Stimulated activated CD8-positive, alpha-beta memory T cell treated with anti-CD3 and anti-CD28 coated beads, Interleukin-7, amount 100 ng/mL, for 24 hours (primary cell): ENCODE data around the gene ST6GALNAC3.
"Not testable (repeated sequence)": the region's sequence is repeated elsewhere in the genome, so short reads cannot be mapped to it uniquely, and the experiment has no call there.

ENCODE experiments used
- DNase-seq: peaks from one replicate; pipeline ENCODE4 v3.0.0-alpha.2; 2020; ENCODE audit warnings: low read depth

Gene ST6GALNAC3

DNA sequence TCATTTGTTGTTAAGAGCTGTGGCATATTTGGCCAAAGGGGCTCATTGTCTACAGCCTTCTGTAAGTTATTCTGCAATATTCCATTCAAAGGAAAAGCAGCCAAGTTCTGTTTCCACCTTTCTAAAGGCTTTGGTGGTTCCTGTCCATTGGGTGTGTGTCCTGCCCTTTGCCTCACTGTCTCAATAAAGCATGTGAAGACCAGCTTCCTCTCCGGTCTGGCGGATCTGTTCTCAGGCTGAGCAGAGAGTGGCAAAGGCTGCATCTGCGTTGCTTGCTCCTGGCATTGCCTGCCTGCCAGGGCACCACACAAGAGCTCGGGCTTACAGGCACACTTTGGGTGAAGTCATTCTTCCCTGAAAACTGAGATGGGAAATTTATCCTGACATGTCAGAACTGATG, 34.9 kb downstream of the ST6GALNAC3 start:
- no peak for DNase-seq

DNA sequence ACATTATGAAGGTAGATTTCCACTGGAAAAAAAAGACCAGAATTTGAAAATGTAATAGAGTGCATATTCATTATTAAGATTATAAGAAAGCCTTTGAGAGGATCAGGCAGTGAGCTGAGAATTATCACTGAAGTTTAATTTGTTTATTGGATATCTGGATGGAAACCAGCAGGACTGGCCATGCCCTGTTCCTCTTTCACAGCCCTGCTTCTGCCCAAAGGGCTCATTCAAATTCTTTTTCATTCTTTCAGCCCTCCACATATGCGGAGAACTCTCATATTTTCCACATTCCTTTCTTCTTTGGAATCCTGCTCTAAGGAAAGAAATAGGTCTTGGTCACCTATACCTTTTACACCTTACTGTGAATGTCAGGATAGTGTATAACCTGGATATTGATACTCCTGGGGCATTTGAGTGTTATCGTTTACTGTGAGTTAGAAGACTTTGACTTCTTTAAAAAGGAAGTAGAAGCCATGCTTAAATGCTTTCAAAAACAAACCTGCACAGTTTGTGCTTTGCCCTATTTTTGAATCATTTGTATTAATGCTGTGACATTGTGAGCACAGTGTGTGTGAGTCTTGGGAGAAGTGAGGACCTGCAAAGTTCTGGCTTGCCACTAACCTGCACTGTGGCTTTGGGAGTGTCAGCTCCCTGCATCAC, 35.5 kb downstream of the ST6GALNAC3 start:
- no peak for DNase-seq

GRCh38 chr1:76110666-76111065, 36.1 kb downstream of the ST6GALNAC3 start:
- no peak for DNase-seq

DNA sequence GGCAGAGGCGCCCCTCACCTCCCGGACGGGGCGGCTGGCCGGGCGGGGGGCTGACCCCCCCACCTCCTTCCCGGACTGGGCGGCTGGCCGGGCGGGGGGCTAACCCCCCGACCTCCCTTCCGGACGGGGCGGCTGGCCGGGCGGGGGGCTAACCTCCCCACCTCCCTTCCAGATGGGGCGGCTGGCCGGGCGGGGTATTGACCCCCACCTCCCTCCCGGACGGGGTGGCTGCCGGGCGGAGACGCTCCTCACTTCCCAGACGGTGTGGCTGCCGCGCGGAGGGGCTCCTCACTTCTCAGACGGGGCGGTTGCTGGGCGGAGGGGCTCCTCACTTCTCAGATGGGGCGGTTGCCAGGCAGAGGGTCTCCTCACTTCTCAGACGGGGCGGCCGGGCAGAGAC, 37.8 kb downstream of the ST6GALNAC3 start:
- not testable (repeated sequence) for DNase-seq

- no peak for DNase-seq
Observed at GRCh38 chr1:76113446-76113845, 38.9 kb downstream of the ST6GALNAC3 start.

- no peak for DNase-seq
Observed at GRCh38 chr1:76115171-76115570, 40.6 kb downstream of the ST6GALNAC3 start.

- no peak for DNase-seq
Observed at GRCh38 chr1:76121850-76122249, 47.3 kb downstream of the ST6GALNAC3 start.

- no peak for DNase-seq
Observed at GRCh38 chr1:76122271-76122670, 47.7 kb downstream of the ST6GALNAC3 start.

DNA sequence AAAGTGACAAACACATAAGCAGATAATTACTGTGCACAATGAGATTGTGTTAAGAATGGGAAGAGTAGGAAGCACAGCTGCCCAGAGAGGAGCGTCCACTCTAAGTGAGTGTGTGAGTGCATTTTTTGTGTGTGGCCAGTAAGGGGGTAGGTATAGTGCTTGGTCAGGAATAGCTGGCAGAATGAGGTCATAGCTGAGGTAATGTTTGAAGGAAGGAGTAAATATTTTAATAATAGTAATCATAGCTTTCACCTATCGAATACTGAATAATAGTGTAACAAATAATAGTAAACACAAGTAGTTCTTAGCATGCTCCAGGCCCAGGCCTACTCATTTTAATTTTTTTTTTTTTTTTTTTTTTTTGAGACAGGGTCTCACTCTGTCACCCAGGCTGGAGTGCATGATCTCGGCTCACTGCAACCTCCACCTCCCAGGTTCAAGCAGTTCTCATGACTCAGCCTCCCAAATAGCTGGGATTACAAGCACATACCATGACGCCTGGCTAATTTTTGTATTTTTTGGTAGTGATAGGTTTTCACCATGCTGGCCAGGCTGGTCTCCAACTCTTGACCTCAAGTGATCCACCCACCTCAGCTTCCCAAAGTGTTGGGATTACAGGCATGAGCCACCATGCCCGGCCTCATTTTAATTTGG, 49.0 kb downstream of the ST6GALNAC3 start:
- DNase-seq, result not testable (repeated sequence)

DNA sequence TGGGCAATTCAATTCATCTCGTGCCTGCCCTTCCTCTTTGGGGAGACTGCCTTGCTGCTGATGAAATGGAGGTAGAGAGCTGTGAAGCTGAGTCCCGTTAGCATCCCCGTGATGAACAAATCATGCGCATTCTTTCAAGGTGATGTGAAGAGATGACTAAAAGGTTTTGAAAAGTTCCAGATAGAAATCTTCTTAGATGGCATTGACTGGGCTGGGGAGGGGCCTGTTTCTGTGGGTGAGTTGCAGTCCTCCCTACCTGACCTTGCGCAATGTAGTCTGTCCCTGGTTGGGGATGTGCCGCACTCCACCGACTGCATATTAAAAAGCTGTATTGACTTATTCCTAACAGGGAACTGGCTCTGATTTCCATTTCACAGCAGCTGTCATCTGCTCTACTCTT, 49.6 kb downstream of the ST6GALNAC3 start:
- DNase-seq, result no peak

GRCh38 chr1:76125473-76126219, 51.1 kb downstream of the ST6GALNAC3 start:
- DNase-seq, result no peak

DNA sequence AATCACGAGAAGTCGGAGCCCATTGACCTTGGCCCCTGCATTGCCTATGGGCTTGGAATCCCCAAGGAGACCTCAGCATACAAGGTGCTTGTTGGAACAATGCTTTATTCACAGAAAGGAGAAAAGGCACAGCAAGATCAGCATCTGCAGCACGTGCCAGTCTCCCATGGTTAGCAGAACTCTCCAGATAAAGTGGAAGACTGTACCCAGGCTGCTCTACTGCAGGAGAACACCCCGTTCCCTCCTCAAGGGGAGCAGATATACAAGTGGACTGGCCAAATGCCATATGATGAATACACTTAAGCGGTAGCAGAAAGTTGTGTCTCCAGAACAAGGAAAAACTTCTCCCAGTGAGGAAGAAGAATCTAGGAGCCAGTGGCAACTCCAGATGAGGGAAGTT, 53.5 kb downstream of the ST6GALNAC3 start:
- no peak for DNase-seq

GRCh38 chr1:76129731-76130130, 55.2 kb downstream of the ST6GALNAC3 start:
- no peak for DNase-seq

GRCh38 chr1:76130992-76131391, 56.4 kb downstream of the ST6GALNAC3 start:
- DNase-seq, result no peak

DNA sequence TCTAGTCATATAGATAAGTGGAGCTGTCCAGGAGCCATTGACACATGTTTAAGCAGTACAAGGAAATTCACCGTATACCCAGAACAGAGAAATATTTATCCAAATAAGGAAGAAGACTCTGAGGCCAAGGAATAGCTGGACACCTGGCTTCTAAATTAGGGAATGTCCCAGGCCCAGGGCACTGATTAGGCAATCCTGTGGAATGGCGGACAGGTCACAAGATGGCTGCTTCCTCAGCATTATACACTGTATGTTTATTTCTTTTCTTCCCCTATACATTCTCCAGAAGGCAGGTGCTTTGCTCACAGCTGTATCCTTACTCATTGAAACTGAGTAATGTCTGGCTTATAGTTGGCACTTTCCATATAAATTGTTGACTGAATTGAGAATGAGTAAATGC, 59.4 kb downstream of the ST6GALNAC3 start:
- no peak for DNase-seq

GRCh38 chr1:76135835-76136234, 61.3 kb downstream of the ST6GALNAC3 start:
- no peak for DNase-seq

DNA sequence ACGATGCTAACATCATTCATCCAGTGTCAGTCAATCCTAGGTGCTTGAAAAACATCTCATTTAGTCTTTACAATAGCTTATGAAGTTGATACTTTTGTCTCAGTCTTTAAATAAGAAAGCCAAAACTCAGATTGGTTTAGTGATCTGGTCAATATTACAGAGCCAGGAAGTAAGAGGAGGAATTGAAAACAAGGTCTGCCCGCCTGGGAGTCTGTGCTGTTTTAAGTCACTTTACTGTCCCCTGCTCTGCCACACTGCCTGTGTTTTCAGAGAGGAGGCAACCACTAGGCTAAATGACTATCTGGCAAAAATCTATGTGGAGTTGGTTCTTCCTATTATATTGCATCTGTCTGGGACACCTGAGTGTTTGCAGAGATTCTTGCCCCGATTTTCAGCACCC, 62.3 kb downstream of the ST6GALNAC3 start:
- DNase-seq, result no peak

DNA sequence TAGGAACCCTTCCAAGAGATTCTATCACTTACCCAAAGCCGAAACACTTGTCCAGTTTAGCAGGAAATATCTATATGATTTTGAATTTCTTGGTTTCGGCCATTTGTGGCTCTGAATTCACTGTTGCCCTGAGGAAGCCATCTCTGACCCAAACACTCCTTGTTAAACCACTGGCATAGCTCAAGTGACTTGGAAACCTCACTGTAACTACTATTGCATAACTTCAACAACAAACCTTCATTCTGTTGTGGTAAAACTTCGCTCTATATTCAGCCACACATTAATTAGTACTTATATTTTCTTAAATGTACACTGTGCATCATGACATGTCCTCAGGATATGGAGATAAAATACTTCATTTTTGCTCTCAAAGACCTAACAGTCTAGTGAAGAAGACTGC, 63.2 kb downstream of the ST6GALNAC3 start:
- DNase-seq, result no peak

DNA sequence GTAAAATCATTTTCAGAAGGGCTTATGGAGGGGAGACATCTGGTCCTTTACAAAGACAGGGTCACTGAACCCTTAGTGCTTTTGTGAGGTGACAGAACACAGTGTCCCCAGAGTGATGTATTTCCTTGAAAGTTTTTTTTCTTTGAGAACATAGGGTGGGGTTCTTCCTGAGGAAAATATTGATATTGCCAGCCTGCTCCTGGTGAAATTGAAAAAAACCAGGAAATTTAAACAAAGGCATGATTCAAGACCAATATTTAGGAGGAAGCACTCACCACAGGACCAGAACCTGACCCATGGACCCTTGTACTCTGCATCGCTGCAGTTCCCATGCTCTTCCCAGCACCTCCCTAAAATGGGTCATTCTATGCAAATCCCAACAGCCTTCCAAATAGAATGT, 63.7 kb downstream of the ST6GALNAC3 start:
- no peak for DNase-seq

DNA sequence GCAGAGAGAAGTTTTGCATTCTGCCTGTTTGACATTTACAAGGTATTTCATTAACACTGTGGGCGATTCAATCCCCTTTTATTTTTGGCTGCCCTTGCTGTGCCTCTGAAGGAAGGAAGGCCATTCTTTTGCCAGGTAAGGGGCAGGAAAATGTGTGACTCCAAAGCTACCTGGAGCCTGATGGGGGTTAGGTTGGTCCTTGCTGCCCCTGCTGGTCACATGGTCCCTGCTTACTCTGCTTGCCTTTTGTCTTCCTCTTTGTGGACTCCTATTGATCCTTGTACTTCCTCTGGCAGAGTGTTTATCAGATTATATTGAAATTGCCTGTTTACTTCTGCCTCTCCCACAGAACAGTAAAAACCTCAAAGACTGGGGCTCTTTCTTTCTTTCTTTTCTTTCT, 65.7 kb downstream of the ST6GALNAC3 start:
- DNase-seq, result no peak

GRCh38 chr1:76141929-76142328, 67.4 kb downstream of the ST6GALNAC3 start:
- DNase-seq, result no peak

DNA sequence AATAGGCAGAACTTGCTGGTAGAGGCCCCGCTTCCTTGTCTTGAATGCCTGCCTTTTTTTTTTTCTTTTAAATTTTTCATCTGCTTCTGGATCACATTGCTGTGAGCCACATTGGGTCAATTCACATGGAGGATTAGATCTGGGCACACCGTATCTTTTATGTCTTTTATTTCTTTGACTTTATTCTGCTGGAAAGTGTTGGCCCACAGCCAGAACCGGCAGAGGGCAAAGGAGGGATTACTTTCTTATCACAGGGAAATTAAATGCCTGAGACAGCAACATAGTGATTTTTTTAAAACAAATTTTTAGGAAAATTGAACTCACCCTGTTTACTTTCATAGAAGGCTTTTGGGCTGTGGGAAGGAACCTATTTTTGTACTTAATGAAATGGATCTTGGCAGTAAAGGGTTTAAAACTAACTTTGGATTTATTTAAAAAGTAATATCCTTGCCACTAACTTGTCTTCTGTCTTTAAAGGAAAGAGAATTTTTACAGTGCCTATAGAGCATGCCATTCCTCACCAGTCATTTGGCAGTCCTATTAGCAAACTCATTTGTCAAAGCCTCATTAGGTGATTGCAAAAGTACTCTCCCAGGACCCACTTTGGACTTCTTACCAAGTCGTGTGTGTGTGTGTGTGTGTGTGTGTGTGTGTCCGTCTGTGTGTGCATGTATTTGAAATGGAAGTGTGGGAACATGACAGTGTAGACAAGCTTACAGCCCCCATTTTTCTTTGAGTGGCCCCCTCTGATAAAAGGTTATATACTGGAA, 68.4 kb downstream of the ST6GALNAC3 start:
- DNase-seq, result no peak

DNA sequence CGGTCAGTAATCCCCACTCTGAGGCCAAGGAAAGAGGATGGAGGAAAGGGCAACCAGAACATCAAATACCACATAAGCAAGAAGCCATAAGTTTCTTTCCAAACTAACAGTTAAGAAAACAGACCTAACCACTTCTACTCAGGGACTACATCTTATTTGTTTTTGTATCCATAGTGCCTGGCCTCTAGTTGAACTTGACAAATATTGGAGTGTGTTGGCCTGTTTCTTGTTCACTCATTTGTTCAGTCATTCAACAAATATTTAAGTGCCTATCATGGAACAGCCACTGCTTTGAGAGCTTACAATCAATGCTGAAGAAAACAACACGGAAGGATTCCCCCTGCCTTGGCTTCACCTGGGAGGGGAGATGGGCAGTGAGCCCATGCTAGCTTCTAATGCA, 69.7 kb downstream of the ST6GALNAC3 start:
- no peak for DNase-seq
